Erythroblast (primary cell): ENCODE data around the gene TIMM10.

Source experiments
- GATA1 ChIP-seq: IDR thresholded peaks from 2 replicates; pipeline ENCODE4 v1.6.1; 2011; ENCODE audit warnings: low read depth, mild to moderate bottlenecking, control low read depth, low read length, moderate library complexity
- POLR2A ChIP-seq: IDR thresholded peaks from 2 replicates; pipeline ENCODE4 v1.6.1; 2011; ENCODE audit warnings: mild to moderate bottlenecking, low read length

DNA sequence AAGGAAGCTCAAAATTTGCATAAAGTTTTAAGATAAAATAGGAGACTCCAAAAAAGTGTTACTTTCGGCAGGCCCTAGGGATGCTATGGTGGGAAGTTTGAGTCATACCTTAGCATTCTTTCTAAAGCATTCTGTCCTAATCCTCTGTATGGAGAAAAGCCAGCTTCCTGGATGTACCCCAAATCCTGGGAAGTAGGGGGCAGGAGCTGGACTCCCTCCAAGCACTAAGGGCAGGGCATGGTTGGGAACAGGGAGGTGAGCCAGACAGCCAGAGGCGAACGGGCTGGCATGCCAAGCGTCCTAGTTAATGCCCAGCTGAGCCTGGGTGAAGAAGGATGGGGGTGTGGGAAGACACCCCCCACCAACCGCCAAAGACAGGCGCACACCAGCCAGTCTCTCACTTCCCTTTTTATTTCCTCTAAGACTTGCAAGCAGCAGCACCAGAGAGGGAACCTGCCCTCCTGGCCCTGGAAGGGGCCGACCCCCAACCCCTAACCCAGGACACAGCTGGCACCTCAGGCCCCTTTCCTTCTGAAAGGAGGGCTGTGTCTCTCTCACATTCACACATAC lies 46.3 kb downstream of the TIMM10 start:
- TF ChIP-seq POLR2A, result no peak
- TF ChIP-seq GATA1, result no peak
